ENCODE results near the gene MYT1.

GRCh38 chr20:64260239-64260638 lies 96.0 kb downstream of the MYT1 start:
- TF ChIP-seq TAF1 (IDR thresholded peaks at IDR 0.05; ENCODE audit: borderline replicate concordance, low read depth, low read length) (no peak), POLR2A (IDR thresholded peaks at IDR 0.05; ENCODE audit: low read depth, low read length) (no peak)
